ENCODE measurements around the gene GALNS.
A peak's percentile ranks its signal among the peaks of the same experiment; 100 is the strongest.
"Not testable (repeated sequence)": the region's sequence is repeated elsewhere in the genome, so short reads cannot be mapped to it uniquely, and the experiment has no call there.

GALNS gene

GRCh38 chr16:88834670-88835069 is 22.1 kb downstream of the GALNS start:
- DNase-seq: no peak

GRCh38 chr16:88833086-88833485 is 23.7 kb downstream of the GALNS start:
- no peak for DNase-seq

DNA sequence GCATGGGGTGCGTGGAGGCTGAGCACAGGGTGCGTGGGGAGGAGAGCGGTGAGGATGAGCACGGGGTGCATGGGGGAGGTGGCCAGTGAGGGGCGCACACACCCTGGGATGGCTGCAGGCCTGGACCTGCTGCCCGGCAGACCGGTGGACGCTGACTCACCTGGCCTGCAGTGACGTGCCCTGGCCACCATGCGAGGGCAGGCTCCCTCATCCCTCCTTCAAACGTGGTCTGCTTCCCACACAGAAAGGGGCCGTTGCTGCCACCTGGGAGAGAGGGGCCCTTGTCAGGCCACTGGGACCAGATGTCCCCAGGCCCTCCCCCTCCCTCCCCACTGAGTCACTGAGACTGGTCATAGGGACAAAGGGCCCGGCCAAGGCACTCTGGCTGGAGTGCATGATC is 24.9 kb downstream of the GALNS start:
- no peak for DNase-seq

GRCh38 chr16:88830783-88831182 is 26.0 kb downstream of the GALNS start:
- DNase-seq: no peak

- DNase-seq: no peak
Observed at GRCh38 chr16:88830258-88830657, 26.5 kb downstream of the GALNS start.

GRCh38 chr16:88828711-88829110 is 28.0 kb downstream of the GALNS start:
- DNase-seq: no peak

GRCh38 chr16:88827727-88828126 is 29.0 kb downstream of the GALNS start:
- DNase-seq: no peak

DNA sequence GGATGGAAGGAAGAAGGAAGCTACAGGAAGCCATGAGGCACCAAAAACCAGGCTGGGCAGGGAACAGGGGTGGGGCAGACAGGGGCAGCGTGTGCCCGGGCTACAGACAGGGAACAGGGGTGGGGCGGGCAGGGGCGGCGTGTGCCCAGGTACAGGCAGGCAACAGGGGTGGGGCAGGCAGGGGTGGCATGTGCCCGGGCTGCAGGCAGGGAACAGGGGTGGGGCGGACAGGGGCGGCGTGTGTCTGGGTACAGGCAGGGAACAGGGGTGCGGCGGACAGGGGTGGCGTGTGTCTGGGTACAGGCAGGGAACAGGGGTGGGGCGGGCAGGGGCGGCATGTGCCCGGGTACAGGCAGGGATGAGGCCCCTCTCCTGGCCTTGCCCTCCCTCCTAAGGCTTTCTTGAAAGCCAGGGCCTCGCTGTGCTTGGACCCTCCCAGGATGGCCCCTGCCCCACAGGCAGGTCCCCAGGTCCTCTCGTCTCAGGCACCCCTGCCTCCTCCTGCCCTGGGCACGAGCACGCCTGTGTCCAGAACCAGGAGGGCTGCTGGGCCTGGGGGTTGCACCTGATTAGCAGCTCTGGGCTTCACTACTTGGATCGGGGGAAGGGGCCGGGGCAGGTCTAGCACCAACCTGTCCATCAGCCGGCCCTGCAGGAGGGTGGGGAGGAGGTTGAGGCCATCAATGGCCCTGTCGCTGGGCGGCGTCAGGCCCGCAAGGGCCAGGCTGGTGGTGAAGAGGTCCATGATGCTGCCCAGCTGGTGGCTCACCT is 30.5 kb downstream of the GALNS start:
- DNase-seq: no peak

DNA sequence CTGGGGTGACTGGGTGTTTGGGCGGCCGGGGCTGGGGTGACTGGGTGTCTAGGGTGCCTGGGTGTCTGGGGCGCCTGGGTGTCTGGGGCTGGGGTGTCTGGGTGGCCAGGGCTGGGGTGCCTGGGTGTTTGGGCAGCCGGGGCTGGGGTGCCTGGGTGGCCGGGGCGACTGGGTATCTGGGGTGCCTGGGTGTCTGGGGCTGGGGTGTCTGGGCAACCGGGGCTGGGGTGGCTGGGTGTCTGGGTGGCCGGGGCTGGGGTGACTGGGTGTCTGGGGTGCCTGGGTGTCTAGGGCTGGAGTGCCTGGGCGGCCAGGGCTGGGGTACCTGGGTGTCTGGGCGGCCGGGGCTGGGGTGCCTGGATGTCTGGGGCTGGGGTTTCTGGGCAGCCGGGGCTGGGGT is 31.6 kb downstream of the GALNS start:
- DNase-seq: no peak

DNA sequence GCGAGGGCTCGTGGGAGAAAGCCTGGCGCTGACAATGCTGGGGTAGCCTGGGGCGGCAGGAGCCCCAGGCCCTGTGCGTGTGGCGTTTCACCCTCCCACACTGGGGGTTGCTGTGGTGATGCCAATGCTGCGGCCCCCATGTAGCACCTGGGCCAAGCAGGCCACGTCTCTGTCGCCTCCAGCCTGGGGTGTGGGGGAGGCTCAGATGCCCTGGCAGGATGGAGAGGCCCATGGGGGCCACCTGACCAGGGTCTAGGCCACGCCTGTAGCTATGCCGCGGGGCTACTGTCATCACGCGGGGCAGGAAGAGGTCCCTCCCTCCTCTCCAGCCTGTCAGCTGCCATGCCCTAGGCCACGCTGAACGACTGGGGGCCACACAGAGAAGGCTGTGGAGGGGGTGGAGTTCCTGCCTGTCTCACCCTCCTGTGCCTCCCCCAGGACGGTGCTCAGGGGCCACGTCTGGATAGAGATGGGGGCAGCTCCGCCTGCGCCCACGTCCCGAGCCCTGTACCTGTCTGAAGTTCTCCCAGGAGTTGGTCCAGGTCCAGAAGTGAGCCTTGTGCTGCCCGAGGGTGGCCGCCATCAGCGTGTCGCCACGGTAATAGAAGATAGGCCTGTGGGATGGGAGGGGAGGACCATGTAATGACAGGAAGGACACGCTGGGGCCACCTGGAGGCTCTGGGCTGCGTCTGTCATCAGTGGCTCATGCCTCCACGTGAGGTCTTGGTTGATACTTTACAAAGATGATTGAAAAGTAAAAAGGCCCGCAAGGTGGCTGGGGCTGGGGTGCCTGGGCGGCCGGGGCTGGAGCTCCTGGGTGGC is 32.3 kb downstream of the GALNS start:
- no peak for DNase-seq

DNA sequence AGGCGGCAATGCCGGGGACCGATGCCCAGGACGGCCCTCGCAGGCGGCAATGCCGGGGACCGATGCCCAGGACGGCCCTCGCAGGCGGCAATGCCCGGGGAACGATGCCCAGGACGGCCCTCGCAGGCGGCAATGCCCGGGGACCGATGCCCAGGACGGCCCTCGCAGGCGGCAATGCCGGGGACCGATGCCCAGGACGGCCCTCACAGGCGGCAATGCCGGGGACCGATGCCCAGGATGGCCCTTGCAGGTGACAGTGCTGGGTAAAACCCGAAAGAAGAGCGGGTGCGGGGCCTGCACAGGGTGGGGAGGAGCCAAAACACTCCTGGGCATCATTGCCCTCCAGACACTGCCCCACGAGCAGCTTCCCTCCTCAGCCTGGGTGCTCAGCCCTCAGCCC is 33.1 kb downstream of the GALNS start:
- DNase-seq: not testable (repeated sequence)

GRCh38 chr16:88822281-88823040 is 34.3 kb downstream of the GALNS start:
- DNase-seq: no peak

DNA sequence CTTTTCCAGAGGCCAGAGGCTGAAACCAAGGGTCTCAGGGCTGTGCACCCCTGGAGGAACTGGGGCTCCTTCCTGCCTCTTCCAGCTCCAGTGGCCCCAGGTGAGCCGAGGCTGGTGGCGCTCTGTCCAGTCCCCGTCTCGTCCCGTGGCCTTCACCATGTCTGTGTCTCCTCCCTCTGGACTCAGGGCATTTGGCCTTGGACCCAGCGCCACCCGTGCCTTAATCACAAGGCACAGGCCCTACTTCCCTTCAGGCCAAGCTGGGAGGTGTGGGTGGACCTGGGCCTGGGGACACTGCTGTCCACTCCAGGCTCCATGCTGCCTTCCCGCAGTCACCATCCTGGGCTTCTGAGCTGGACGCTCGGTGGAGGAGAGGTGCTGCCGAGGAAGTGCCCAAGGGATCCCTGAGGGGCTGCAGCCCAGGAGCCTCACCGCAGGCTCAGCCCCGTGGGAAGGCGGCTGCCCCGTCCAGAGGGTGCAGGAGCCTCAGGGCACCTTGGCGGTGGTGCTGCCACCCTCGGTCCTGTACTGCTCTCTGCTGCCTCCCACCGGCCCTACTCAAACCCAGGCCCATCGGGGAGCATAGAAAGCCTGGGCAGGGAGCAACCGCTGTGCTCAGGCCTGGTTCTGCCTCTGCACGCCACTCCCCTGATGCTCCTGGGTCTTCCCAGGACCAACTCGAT is 35.4 kb downstream of the GALNS start:
- no peak for DNase-seq

DNA sequence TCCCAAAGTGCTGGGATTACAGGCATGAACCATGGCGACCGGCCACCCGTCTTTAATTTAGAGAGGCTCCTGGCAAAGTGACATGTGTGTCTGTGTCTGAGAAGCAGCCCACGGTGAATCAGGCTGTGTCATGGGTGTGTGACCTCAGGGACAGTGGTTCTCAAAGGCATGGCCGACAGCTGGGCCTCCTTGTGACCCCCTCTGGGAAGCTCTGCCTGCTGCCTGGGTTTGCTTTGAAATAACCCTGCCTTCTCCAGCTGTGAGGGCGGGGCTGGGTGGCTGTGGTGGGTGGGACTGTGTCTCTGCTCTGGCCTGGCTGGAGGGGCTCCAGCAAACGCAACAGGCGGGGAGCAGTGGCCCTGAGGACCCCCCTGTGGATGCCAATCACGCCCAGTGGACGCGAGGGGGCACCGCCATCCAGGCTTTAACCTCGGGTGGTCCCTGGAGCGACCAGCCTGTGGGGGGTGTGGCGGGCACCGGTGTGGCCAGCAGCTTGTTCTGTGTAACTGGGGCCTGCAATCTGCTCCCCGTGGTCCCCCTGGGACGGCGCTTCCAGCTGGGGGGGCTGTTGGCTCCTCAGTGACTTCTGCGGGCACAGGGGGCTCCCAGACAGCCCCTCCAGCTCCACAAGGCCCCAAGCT is 36.2 kb downstream of the GALNS start:
- DNase-seq: no peak

DNA sequence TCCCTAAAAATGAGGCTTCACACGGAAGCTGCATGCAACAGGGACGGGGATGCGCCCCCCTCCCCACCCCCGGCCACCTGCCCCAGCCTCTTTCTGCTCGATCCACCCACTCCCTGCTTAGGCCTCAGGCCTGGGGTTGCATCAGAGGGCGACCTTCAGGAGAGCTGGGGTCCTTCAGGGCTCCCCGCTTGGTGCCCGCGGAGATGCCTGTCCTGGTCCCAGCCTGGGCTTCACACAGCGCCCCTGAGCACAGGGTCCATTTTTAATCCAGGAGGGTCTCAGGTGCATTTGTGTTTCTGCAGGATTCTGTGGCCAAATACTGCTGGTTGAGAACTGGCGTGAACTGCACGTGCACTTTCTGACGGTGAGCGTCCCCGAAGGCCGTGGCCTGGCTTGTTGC is 37.6 kb downstream of the GALNS start:
- no peak for DNase-seq

DNA sequence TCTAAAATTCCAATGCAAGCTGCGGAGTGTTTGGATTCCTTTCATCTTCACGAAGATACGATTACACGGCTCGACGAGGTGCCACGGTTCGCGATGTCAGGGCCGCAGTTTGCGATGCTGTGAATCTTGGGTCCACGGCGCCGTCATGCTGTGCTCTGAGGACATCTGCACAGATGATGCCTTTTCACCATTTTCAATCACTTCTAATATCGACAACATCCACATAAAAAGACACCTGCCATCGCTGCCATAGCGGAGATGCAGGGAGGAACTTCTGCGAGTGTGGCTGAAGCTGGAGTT is 38.2 kb downstream of the GALNS start:
- no peak for DNase-seq

GRCh38 chr16:88817785-88818574 is 38.8 kb downstream of the GALNS start:
- DNase-seq: no peak

DNA sequence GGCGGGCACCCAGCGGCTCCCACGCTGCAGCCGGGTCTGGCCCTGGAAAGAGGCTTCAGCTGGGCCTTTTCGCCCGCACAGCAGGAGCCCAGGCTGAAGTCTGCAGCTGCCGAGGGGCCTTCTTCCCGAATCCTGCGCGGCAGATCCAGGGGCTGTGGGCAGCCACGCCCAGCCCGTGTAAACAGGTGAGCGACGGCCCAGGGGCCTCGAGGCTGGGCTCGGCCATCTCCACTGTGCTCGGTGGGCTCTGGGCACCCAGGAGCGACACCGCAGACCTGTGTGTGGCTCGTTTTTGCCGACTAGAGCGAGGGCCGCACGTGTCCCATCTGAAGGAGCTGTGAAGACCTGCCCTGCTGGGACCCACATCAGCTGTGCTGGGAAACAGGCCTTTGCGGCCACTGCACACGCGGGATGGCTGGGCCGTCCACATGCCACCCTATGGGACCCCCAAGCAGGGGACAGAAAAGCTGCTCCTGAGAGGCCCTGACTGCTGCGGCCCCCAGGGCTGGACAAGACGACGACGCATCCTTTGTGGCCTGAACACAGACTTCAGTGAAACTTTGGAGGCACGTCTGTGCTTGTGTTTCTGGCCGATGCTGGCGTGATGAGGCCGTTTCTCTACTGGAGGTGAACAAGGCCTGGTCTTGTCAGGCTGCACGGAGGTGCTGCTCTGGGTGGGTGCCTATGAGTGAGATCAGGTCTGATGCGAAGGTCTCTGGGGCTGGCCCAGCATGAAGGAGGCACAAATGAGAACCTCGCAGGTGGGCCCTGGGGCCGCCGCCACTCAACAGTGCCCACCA is 39.8 kb downstream of the GALNS start:
- no peak for DNase-seq

- DNase-seq: peak; percentile 20
Observed at GRCh38 chr16:88815901-88816589, 40.7 kb downstream of the GALNS start.

DNA sequence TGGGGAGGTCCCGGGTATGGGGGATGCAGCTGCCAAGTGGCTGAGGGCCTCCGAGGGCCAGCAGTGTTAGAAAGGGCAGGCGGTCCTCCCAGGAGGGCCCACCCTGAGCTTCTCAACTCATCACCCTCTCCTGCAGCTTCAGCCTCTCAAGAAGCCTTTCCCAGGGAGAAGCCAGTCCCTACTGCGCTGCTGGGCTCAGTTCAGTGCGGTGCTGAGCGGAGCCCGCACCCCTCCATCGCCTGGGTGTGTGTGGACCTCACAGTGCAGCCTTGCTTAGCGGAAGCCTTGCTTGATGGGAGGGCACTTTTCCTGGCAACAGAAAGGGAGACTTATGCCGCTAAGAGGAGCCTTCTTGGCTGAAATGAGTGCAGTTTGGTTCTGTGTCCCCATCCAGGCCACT is 41.5 kb downstream of the GALNS start:
- DNase-seq: no peak

Data from fibroblast of skin of scalp (primary cell).